GM21723 (cell line): ENCODE data around the gene CTRL.
"Not testable (repeated sequence)": the region's sequence is repeated elsewhere in the genome, so short reads cannot be mapped to it uniquely, and the experiment has no call there.

Source experiments
- ATAC-seq: cut with Tn5 transposase; IDR thresholded peaks from one replicate; pipeline ENCODE4 v1.9.1; 2021; ENCODE audit warnings: mild to moderate bottlenecking, moderate library complexity; ENCODE audit not compliant: unreplicated experiment

CTRL gene

GRCh38 chr16:67941469-67942199, 10.0 kb upstream of the CTRL start:
- no peak for ATAC-seq

- no peak for ATAC-seq
These were observed 8.9 kb upstream of the CTRL start for GRCh38 chr16:67940446-67941089.

- ATAC-seq = no peak
These were observed 8.1 kb upstream of the CTRL start for GRCh38 chr16:67939507-67940445.

GRCh38 chr16:67937713-67938112, 6.1 kb upstream of the CTRL start:
- ATAC-seq = not testable (repeated sequence)

- peak; percentile 63 for ATAC-seq
These were observed 5.4 kb upstream of the CTRL start for GRCh38 chr16:67936880-67937605.

- ATAC-seq = peak; percentile 7
These were observed 4.6 kb upstream of the CTRL start, which contains the start of gene PSMB10 for GRCh38 chr16:67936124-67936879. TSS of gene PSMB10 (minus strand) at chr16:67936850. CDS start at chr16:67936749, 101 bp downstream.

GRCh38 chr16:67935402-67936123, 3.9 kb upstream of the CTRL start:
- ATAC-seq = peak; percentile 87

GRCh38 chr16:67935101-67935401, 3.4 kb upstream of the CTRL start:
- ATAC-seq = no peak

GRCh38 chr16:67934306-67935100, 2.8 kb upstream of the CTRL start:
- ATAC-seq = no peak

- ATAC-seq = no peak
These were observed 2.1 kb upstream of the CTRL start for GRCh38 chr16:67933805-67934204.

GRCh38 chr16:67932462-67932840, 789 bp upstream of the CTRL start:
- ATAC-seq = no peak

GRCh38 chr16:67930678-67931211, 917 bp downstream of the CTRL start:
- no peak for ATAC-seq

- no peak for ATAC-seq
These were observed 1.5 kb downstream of the CTRL start for GRCh38 chr16:67930191-67930590.

- no peak for ATAC-seq
These were observed 2.9 kb downstream of the CTRL start for GRCh38 chr16:67928561-67929364.

GRCh38 chr16:67928147-67928546, 3.5 kb downstream of the CTRL start:
- no peak for ATAC-seq

- no peak for ATAC-seq
These were observed 4.3 kb downstream of the CTRL start for GRCh38 chr16:67927131-67927941.
